Measurements from ENCODE around the gene KCNK1. TPM values are rescaled to one million over a fixed set of nuclear protein-coding genes. Genes with fewer than 3 reads are reported as not detected.
"Not testable (repeated sequence)": the region's sequence is repeated elsewhere in the genome, so short reads cannot be mapped to it uniquely, and the experiment has no call there.

Gene KCNK1
- total RNA-seq, 6 experiments from 2014 or later = not detected

DNA sequence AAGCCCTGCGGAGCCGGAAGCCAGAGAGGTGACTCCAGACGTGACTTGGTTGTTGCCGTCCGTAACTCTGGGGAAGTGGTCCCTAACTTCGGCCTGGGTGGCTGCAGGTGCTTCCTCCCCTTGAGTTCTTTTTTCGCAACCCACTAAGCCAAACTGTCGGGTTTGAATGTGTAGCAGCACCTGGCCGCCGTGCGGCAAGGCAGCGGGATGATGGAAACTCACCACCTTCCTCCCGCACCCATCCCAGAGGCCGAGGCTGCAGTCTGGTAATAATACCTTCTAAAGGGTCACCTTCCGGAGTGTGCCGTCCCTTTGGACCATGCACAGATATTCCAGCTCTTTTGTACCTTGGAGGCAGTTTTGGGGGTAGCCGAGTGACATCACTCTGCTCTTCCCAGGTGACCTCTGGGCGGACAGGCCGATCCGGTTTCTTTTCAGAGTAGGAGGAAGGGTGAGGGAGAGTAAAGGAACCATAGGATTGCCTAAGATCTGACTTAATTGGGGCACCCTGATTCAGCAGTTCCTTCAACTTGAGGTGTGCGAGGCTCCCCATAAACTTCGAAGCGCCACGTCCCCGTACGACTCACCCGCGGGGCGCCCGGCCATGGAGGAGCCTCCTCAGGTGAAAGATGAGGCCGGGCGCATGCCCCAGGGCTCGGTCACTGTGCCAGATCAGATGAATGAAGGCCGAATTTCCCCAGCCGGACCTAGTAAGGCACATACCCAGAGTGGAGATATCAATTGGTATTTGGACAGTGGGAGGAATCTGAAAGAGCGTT is 1.0 kb downstream of the KCNK1 start:
- no peak overlapping the region for H3K4me3 Mint-ChIP-seq

DNA sequence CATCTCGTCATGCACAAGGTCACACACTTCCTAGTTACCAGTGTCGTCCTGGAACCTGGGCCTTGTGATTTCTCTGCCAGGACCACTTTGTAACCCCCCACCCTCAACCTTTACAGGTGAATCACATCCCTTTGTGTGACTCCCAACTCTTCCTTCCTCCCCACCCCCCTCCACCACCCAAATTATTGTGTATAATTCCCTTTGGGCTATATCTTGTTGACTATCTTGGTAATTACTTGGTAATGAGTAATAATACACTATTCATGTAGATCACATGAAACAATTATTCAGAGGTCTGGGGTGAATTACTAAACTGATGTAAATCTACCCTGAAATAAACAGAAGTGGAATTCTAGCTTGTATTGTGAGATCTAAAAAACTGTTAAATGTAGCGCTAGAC is 1.7 kb downstream of the KCNK1 start:
- H3K9me3 Mint-ChIP-seq = peaks cover 22% of the 10 kb centered on the region
- TF ChIP-seq, protein P1, sequence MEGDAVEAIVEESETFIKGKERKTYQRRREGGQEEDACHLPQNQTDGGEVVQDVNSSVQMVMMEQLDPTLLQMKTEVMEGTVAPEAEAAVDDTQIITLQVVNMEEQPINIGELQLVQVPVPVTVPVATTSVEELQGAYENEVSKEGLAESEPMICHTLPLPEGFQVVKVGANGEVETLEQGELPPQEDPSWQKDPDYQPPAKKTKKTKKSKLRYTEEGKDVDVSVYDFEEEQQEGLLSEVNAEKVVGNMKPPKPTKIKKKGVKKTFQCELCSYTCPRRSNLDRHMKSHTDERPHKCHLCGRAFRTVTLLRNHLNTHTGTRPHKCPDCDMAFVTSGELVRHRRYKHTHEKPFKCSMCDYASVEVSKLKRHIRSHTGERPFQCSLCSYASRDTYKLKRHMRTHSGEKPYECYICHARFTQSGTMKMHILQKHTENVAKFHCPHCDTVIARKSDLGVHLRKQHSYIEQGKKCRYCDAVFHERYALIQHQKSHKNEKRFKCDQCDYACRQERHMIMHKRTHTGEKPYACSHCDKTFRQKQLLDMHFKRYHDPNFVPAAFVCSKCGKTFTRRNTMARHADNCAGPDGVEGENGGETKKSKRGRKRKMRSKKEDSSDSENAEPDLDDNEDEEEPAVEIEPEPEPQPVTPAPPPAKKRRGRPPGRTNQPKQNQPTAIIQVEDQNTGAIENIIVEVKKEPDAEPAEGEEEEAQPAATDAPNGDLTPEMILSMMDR (IDR thresholded peaks at IDR 0.05) = no peak
- no peaks in the 10 kb centered on the region; the same call in 1 of the 2 replicates for H3K27me3 Mint-ChIP-seq (ENCODE audit: insufficient read depth)
- no peaks in the 10 kb centered on the region for H3K36me3 Mint-ChIP-seq (ENCODE audit: low read depth)
- no peak overlapping the region for H3K4me3 Mint-ChIP-seq
- DNase-seq = no peak
- H3K4me1 Mint-ChIP-seq (ENCODE audit: low read depth) = no peaks in the 10 kb centered on the region
- no peak overlapping the region for H3K27ac Mint-ChIP-seq

More for the DNA sequence above, 1.0 kb downstream of the KCNK1 start:
- H3K27me3 Mint-ChIP-seq (ENCODE audit: insufficient read depth) = no peaks in the 10 kb centered on the region; the same call in 1 of the 2 replicates
- H3K9me3 Mint-ChIP-seq = peaks cover 22% of the 10 kb centered on the region
- no peak for DNase-seq
- H3K4me1 Mint-ChIP-seq (ENCODE audit: low read depth) = no peaks in the 10 kb centered on the region
- no peak overlapping the region for H3K27ac Mint-ChIP-seq
- H3K36me3 Mint-ChIP-seq (ENCODE audit: low read depth) = no peaks in the 10 kb centered on the region
- TF ChIP-seq, protein P1 (IDR thresholded peaks at IDR 0.05) = no peak

DNA sequence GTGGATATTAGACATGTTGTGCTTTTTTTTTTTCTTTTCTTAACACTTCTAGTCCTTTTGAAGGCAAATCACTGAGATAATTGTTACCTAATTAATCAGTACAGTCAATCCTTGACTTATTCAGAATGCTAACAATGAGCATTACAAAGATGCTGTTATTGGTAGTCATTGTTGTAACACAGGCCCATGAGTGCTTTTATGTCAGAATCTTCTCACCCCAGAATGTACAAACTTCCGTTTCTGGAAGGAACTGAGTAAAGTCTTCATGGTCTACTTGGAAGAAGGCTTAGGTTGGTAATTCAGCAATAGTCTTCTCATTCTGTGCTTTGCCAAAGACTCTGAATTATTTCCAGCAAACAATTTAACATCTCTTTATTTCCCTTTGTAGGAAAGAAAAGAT is 3.1 kb downstream of the KCNK1 start:
- H3K36me3 Mint-ChIP-seq (ENCODE audit: low read depth) = no peaks in the 10 kb centered on the region
- no peaks in the 10 kb centered on the region; the same call in 1 of the 2 replicates for H3K27me3 Mint-ChIP-seq (ENCODE audit: insufficient read depth)
- H3K27ac Mint-ChIP-seq = no peak overlapping the region
- H3K9me3 Mint-ChIP-seq = peaks cover 22% of the 10 kb centered on the region
- DNase-seq = no peak
- no peaks in the 10 kb centered on the region for H3K4me1 Mint-ChIP-seq (ENCODE audit: low read depth)
- TF ChIP-seq, protein P1 (IDR thresholded peaks at IDR 0.05) = no peak
- no peak overlapping the region for H3K4me3 Mint-ChIP-seq

DNA sequence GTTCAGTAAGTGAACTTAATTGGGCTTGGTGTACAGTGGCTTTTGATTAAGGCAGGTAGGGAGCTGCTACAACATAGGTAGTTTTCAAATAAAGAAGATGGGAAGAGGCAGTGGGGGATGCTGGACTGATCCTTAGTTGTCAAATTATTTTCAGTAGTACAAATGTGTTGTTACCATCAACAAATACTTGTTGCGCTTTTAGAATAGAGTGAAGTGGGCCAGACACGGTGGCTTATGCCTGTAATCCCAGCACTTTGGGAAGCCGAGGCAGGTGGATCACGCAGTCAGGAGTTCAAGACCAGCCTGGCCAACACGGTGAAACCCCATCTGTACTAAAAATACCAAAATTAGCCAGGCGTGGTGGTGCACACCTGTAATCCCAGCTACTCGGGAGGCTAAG is 5.5 kb downstream of the KCNK1 start:
- H3K36me3 Mint-ChIP-seq (ENCODE audit: low read depth) = not testable (repeated sequence)

DNA sequence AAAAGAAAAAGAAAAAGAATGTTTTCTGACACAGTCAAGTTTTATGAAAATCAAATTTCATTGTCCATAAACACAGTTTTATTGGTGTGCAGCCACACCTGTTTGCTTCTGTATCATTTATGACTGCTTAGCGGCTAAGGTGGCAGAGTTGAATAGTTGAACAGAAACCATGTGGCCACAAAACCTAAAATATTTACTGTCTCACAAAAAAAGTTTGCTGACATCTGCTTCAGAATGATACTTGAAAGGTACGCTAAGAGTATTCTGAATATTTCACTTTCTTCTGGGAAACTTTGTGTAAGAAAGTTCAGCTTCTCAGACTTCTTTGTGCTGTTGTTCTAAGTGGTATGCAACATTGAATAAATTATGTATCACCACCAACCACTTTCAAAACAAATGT is 6.2 kb downstream of the KCNK1 start:
- Mint-ChIP-seq H3K4me3 (no peak overlapping the region), H3K36me3 (ENCODE audit: low read depth) (no peaks in the 10 kb centered on the region), H3K27me3 (ENCODE audit: insufficient read depth) (peaks cover 1% of the 10 kb centered on the region; the same call in 1 of the 2 replicates), H3K4me1 (ENCODE audit: low read depth) (no peaks in the 10 kb centered on the region), H3K27ac (no peak overlapping the region), H3K9me3 (peaks cover 21% of the 10 kb centered on the region)
- TF ChIP-seq, protein P1 (IDR thresholded peaks at IDR 0.05) = no peak
- DNase-seq = no peak

More for the DNA sequence above, 5.5 kb downstream of the KCNK1 start:
- not testable (repeated sequence) for H3K27ac Mint-ChIP-seq; H3K4me3 Mint-ChIP-seq; DNase-seq; H3K4me1 Mint-ChIP-seq (ENCODE audit: low read depth); H3K27me3 Mint-ChIP-seq (ENCODE audit: insufficient read depth)
- peaks cover 26% of the 10 kb centered on the region for H3K9me3 Mint-ChIP-seq

DNA sequence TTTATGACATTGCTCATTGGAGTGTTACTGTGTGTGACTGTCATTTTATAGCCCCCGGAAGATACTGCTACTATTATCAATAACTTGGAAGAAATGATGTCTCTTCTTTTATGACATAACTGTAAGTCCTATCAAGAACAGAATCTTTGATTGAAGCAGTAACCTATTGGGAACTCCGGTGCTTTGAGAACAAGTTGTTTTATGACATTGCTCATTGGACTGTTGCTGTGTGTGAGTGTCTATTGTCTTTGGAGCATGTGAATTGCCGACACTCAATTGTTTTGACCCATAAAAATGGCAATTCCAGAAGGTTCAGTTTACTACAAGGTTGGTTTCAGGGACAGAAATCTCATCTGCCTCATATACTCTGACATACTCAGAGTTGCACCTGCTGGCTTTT is 8.0 kb downstream of the KCNK1 start:
- TF ChIP-seq, protein P1 (IDR thresholded peaks at IDR 0.05) = no peak
- Mint-ChIP-seq H3K27ac (no peak overlapping the region), H3K4me3 (no peak overlapping the region), H3K27me3 (ENCODE audit: insufficient read depth) (peaks cover 1% of the 10 kb centered on the region; the same call in 1 of the 2 replicates), H3K9me3 (peaks cover 19% of the 10 kb centered on the region), H3K36me3 (ENCODE audit: low read depth) (no peaks in the 10 kb centered on the region), H3K4me1 (ENCODE audit: low read depth) (no peaks in the 10 kb centered on the region)
- no peak for DNase-seq
